HepG2 (cell line): Measurements from ENCODE around the gene HINT1. TPM values are rescaled to one million over a fixed set of nuclear protein-coding genes. Genes with fewer than 3 reads are reported as not detected.

Experiments
- BRD4 ChIP-seq: sonication (generic); formaldehyde crosslinking; IDR thresholded peaks from 2 replicates; pipeline ENCODE4 v1.4.0; 2020; ENCODE audit warnings: missing genetic modification reagents
- DMAP1 ChIP-seq: IDR thresholded peaks from 2 replicates; pipeline ENCODE4 v1.6.1; 2016
- LCORL ChIP-seq, 2 experiments: fragments of 450-650 bp in 1 of 2; sonication (generic) in 1 of 2; formaldehyde crosslinking in 1 of 2; IDR thresholded peaks; 2 replicates each; pipeline versions ENCODE4 v1.5.0 to v1.6.1; 2017 to 2020; ENCODE audit warnings: antibody characterized with exemption in 1 of 2, missing genetic modification reagents in 1 of 2
- MTF1 ChIP-seq: sonication (generic); formaldehyde crosslinking; IDR thresholded peaks from 2 replicates; pipeline ENCODE4 v1.5.0; 2020; ENCODE audit warnings: missing genetic modification reagents
- PHF5A ChIP-seq: IDR thresholded peaks from one replicate; pipeline ENCODE4 v1.6.1; 2018; ENCODE audit warnings: low read depth, missing genetic modification reagents; ENCODE audit not compliant: unreplicated experiment
- SP2 ChIP-seq: sonication (generic); formaldehyde crosslinking; IDR thresholded peaks from 2 replicates; pipeline ENCODE4 v1.5.1; 2020; ENCODE audit warnings: mild to moderate bottlenecking, missing genetic modification reagents
- ZFP90 ChIP-seq: sonication (generic); formaldehyde crosslinking; IDR thresholded peaks from 2 replicates; pipeline ENCODE4 v1.8.0; 2022; ENCODE audit warnings: missing genetic modification reagents, mild to moderate bottlenecking, inconsistent platforms, borderline replicate concordance
- ZNF382 ChIP-seq: sonication (generic); formaldehyde crosslinking; IDR thresholded peaks from 2 replicates; pipeline ENCODE4 v1.5.0; 2020; ENCODE audit warnings: missing genetic modification reagents, mild to moderate bottlenecking, borderline replicate concordance
- ZNF674 ChIP-seq: sonication (generic); formaldehyde crosslinking; IDR thresholded peaks from 2 replicates; pipeline ENCODE4 v1.5.0; 2020; ENCODE audit warnings: low read depth, mild to moderate bottlenecking, missing genetic modification reagents
- ZNF737 ChIP-seq: sonication (generic); formaldehyde crosslinking; IDR thresholded peaks from 2 replicates; pipeline ENCODE4 v1.5.0; 2020; ENCODE audit warnings: missing genetic modification reagents, mild to moderate bottlenecking, borderline replicate concordance
- polyA plus RNA-seq, 8 experiments: library from polyadenylated mRNA; depleted of rRNA in 3 of 8; stranded (reverse) in 7 of 8; unstranded in 1 of 8; fragments of >200 nt; fragmentation: Illumina TruSeq in 4 of 8; extraction: Trizol in 4 of 8; gene quantifications; 2 replicates each; pipeline versions ENCODE4 v1.2.1 to v1.2.3, GENCODE V29; 2011 to 2016; ENCODE audit warnings: low read depth in 4 of 8, missing spikeins in 1 of 8, mixed read lengths in 1 of 8; ENCODE audit not compliant: insufficient read depth in 1 of 8
- total RNA-seq, 5 experiments: library from RNA; depleted of rRNA; stranded (reverse); fragments of >200 nt; fragmentation: Illumina TruSeq; extraction: Trizol; gene quantifications; 2 replicates each; pipeline ENCODE4 v1.2.3, GENCODE V29; 2016; ENCODE audit warnings: low read depth in 1 of 5
- TF ChIP-seq, protein P1 (sequence below): IDR thresholded peaks from 2 replicates; pipeline ENCODE4 v1.6.1; 2016; ENCODE audit warnings: missing compliant biosample characterization, missing genetic modification reagents, borderline replicate concordance
- TF ChIP-seq, protein P2 (sequence below): sonication (generic); formaldehyde crosslinking; IDR thresholded peaks from 2 replicates; pipeline ENCODE4 v1.4.0; 2020; ENCODE audit warnings: low read depth, mild to moderate bottlenecking, missing genetic modification reagents
- TF ChIP-seq, protein P3 (sequence below): sonication (generic); formaldehyde crosslinking; IDR thresholded peaks from 2 replicates; pipeline ENCODE4 v1.9.0; 2021; ENCODE audit warnings: missing genetic modification reagents, borderline replicate concordance
- TF ChIP-seq, protein P4 (sequence below): sonication (generic); formaldehyde crosslinking; IDR thresholded peaks from 2 replicates; pipeline ENCODE4 v1.4.0; 2020; ENCODE audit warnings: missing genetic modification reagents, borderline replicate concordance
- TF ChIP-seq, protein P5 (sequence below): sonication (generic); formaldehyde crosslinking; IDR thresholded peaks from 2 replicates; pipeline ENCODE4 v1.5.0; 2020; ENCODE audit warnings: mild to moderate bottlenecking, missing genetic modification reagents, borderline replicate concordance
- TF ChIP-seq, protein P6 (sequence below): sonication (generic); formaldehyde crosslinking; IDR thresholded peaks from 2 replicates; pipeline ENCODE4 v1.5.1; 2020; ENCODE audit warnings: mild to moderate bottlenecking, moderate library complexity, missing genetic modification reagents

Gene HINT1
- total and polyA plus RNA-seq, 2 of the 13 experiments (the other 11 are each of a cell fraction or from before 2014, with no cell fraction given): 428 to 997 TPM

DNA sequence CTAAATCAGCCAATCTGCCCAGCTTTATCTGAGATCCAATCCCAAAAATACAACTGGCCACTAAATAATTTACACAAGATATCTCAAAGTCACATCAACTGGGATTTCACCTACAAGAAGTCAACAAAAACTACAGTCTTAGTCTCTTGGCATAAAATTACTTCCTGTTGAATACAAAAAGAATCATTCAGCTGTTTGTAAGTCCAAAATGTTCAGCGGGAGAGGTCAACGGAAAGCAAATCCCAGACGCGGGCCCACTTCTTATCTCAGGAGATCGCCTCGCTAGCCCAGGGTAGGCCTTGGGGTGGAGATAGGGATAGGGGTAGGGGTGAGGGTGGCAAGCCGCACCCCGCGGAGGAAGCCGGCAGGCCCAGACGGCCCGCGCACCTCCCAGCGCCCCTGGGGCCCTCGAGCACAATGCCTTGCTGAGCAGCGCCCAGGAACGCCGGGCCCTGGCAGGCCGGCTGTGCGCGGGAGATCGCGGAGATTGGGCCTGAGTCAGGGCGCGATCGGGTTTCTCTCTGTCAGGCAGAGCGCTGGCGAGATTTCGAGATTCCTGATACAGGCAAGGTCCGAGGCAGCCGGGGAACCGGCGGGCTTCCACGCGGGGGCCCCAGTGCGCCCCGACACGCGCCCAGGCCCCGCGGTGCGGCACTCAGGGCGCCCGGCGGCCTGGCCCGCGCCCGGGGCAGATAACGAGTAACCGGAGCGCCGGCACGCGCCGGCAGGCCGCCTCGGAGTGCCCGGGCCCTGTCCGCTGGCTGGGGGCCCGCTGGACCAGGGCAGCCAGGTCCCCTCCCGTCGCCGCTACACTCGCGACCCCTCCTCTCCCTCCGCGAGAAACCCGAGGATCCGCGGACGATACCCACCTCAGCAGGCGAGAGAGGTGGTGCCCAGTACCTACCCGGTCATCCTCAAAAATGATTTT, 601 bp downstream of the HINT1 start (continued):
- TF ChIP-seq, protein P1, sequence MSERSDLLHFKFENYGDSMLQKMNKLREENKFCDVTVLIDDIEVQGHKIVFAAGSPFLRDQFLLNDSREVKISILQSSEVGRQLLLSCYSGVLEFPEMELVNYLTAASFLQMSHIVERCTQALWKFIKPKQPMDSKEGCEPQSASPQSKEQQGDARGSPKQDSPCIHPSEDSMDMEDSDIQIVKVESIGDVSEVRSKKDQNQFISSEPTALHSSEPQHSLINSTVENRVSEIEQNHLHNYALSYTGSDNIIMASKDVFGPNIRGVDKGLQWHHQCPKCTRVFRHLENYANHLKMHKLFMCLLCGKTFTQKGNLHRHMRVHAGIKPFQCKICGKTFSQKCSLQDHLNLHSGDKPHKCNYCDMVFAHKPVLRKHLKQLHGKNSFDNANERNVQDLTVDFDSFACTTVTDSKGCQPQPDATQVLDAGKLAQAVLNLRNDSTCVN (CRISPR knock-in tag): no peak
- TF ChIP-seq, protein P2, sequence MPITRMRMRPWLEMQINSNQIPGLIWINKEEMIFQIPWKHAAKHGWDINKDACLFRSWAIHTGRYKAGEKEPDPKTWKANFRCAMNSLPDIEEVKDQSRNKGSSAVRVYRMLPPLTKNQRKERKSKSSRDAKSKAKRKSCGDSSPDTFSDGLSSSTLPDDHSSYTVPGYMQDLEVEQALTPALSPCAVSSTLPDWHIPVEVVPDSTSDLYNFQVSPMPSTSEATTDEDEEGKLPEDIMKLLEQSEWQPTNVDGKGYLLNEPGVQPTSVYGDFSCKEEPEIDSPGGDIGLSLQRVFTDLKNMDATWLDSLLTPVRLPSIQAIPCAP (CRISPR knock-in tag): no peak
- TF ChIP-seq BRD4 (CRISPR knock-in tag) (peak; percentile 81; the same call in 1 of the 2 replicates), SP2 (CRISPR knock-in tag) (no peak), ZNF737 (no peak), ZNF674 (no peak), PHF5A (CRISPR knock-in tag) (no peak), MTF1 (0 out of 2 replicates have a peak, but pooled peaks have one; percentile 75), ZFP90 (peak; percentile 63; the same call in 1 of the 2 replicates), LCORL (IDR thresholded peaks at IDR 0.05) (no peak), LCORL (CRISPR knock-in tag; IDR thresholded peaks at IDR 0.05) (no peak), ZNF382 (CRISPR knock-in tag) (no peak), DMAP1 (CRISPR knock-in tag) (0 out of 2 replicates have a peak, but pooled peaks have one; percentile 9)
- TF ChIP-seq, protein P3, sequence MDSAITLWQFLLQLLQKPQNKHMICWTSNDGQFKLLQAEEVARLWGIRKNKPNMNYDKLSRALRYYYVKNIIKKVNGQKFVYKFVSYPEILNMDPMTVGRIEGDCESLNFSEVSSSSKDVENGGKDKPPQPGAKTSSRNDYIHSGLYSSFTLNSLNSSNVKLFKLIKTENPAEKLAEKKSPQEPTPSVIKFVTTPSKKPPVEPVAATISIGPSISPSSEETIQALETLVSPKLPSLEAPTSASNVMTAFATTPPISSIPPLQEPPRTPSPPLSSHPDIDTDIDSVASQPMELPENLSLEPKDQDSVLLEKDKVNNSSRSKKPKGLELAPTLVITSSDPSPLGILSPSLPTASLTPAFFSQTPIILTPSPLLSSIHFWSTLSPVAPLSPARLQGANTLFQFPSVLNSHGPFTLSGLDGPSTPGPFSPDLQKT: no peak
- TF ChIP-seq, protein P4, sequence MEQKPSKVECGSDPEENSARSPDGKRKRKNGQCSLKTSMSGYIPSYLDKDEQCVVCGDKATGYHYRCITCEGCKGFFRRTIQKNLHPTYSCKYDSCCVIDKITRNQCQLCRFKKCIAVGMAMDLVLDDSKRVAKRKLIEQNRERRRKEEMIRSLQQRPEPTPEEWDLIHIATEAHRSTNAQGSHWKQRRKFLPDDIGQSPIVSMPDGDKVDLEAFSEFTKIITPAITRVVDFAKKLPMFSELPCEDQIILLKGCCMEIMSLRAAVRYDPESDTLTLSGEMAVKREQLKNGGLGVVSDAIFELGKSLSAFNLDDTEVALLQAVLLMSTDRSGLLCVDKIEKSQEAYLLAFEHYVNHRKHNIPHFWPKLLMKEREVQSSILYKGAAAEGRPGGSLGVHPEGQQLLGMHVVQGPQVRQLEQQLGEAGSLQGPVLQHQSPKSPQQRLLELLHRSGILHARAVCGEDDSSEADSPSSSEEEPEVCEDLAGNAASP (CRISPR knock-in tag): no peak
- TF ChIP-seq, protein P5, sequence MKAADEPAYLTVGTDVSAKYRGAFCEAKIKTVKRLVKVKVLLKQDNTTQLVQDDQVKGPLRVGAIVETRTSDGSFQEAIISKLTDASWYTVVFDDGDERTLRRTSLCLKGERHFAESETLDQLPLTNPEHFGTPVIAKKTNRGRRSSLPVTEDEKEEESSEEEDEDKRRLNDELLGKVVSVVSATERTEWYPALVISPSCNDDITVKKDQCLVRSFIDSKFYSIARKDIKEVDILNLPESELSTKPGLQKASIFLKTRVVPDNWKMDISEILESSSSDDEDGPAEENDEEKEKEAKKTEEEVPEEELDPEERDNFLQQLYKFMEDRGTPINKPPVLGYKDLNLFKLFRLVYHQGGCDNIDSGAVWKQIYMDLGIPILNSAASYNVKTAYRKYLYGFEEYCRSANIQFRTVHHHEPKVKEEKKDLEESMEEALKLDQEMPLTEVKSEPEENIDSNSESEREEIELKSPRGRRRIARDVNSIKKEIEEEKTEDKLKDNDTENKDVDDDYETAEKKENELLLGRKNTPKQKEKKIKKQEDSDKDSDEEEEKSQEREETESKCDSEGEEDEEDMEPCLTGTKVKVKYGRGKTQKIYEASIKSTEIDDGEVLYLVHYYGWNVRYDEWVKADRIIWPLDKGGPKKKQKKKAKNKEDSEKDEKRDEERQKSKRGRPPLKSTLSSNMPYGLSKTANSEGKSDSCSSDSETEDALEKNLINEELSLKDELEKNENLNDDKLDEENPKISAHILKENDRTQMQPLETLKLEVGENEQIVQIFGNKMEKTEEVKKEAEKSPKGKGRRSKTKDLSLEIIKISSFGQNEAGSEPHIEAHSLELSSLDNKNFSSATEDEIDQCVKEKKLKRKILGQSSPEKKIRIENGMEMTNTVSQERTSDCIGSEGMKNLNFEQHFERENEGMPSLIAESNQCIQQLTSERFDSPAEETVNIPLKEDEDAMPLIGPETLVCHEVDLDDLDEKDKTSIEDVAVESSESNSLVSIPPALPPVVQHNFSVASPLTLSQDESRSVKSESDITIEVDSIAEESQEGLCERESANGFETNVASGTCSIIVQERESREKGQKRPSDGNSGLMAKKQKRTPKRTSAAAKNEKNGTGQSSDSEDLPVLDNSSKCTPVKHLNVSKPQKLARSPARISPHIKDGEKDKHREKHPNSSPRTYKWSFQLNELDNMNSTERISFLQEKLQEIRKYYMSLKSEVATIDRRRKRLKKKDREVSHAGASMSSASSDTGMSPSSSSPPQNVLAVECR (CRISPR knock-in tag): no peak
- TF ChIP-seq, protein P6, sequence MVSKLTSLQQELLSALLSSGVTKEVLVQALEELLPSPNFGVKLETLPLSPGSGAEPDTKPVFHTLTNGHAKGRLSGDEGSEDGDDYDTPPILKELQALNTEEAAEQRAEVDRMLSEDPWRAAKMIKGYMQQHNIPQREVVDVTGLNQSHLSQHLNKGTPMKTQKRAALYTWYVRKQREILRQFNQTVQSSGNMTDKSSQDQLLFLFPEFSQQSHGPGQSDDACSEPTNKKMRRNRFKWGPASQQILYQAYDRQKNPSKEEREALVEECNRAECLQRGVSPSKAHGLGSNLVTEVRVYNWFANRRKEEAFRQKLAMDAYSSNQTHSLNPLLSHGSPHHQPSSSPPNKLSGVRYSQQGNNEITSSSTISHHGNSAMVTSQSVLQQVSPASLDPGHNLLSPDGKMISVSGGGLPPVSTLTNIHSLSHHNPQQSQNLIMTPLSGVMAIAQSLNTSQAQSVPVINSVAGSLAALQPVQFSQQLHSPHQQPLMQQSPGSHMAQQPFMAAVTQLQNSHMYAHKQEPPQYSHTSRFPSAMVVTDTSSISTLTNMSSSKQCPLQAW: no peak
